ENCODE data around the gene CHCHD4.

CHCHD4 gene

GRCh38 chr3:14148041-14148985 lies 23.6 kb upstream of the CHCHD4 start:
- no peak for DNase-seq

GRCh38 chr3:14147617-14148016 lies 22.9 kb upstream of the CHCHD4 start:
- no peak for DNase-seq

GRCh38 chr3:14147066-14147435 lies 22.4 kb upstream of the CHCHD4 start:
- no peak for DNase-seq

- DNase-seq: no peak
Observed at GRCh38 chr3:14146381-14147065, 21.9 kb upstream of the CHCHD4 start.

- no peak for DNase-seq
Observed at GRCh38 chr3:14145670-14146380, 21.2 kb upstream of the CHCHD4 start.

- no peak for DNase-seq
Observed at GRCh38 chr3:14145236-14145635, 20.6 kb upstream of the CHCHD4 start.

GRCh38 chr3:14144423-14145075 lies 19.9 kb upstream of the CHCHD4 start:
- DNase-seq: peak; percentile 94

- DNase-seq: no peak
Observed at GRCh38 chr3:14143271-14144225, 18.9 kb upstream of the CHCHD4 start.

GRCh38 chr3:14142567-14143270 lies 18.0 kb upstream of the CHCHD4 start:
- peak; percentile 86 for DNase-seq

GRCh38 chr3:14141602-14142341 lies 17.1 kb upstream of the CHCHD4 start:
- DNase-seq: no peak

GRCh38 chr3:14141144-14141543 lies 16.5 kb upstream of the CHCHD4 start:
- no peak for DNase-seq

GRCh38 chr3:14140668-14141067 lies 16.0 kb upstream of the CHCHD4 start:
- DNase-seq: no peak

- no peak for DNase-seq
Observed at GRCh38 chr3:14139771-14140170, 15.1 kb upstream of the CHCHD4 start.

GRCh38 chr3:14138878-14139655 lies 14.4 kb upstream of the CHCHD4 start:
- no peak for DNase-seq

GRCh38 chr3:14138109-14138877 lies 13.6 kb upstream of the CHCHD4 start:
- no peak for DNase-seq

GRCh38 chr3:14137445-14137844 lies 12.8 kb upstream of the CHCHD4 start:
- DNase-seq: no peak

GRCh38 chr3:14137004-14137403 lies 12.3 kb upstream of the CHCHD4 start:
- DNase-seq: no peak

GRCh38 chr3:14135581-14135980 lies 10.9 kb upstream of the CHCHD4 start:
- DNase-seq: no peak

GRCh38 chr3:14134291-14134690 lies 9.6 kb upstream of the CHCHD4 start:
- no peak for DNase-seq
